Activated CD4-positive, alpha-beta T cell treated with anti-CD3 and anti-CD28 coated beads, Interleukin-2, amount 10 ng/mL, durations not matched to agents 24 days and 14 days (primary cell): ENCODE data around the gene EIF4G1. TPM values are rescaled to one million over a fixed set of nuclear protein-coding genes. Genes with fewer than 3 reads are reported as not detected.

Experiments
- DNase-seq: peaks from one replicate; pipeline ENCODE4 v3.0.0; 2022
- H3K27ac Mint-ChIP-seq: one replicate; pipeline ENCODE4 v1.8.0; 2022; ENCODE audit warnings: mild to moderate bottlenecking, mixed read lengths
- H3K27me3 Mint-ChIP-seq: one replicate; pipeline ENCODE4 v1.8.0; 2022; ENCODE audit warnings: mixed read lengths
- H3K36me3 Mint-ChIP-seq: one replicate; pipeline ENCODE4 v1.8.0; 2022; ENCODE audit warnings: low read depth, mild to moderate bottlenecking, mixed read lengths
- H3K4me1 Mint-ChIP-seq: one replicate; pipeline ENCODE4 v1.8.0; 2021; ENCODE audit warnings: mixed read lengths
- H3K4me3 Mint-ChIP-seq: one replicate; pipeline ENCODE4 v1.8.0; 2022; ENCODE audit warnings: mild to moderate bottlenecking, moderate library complexity, mixed read lengths
- H3K9me3 Mint-ChIP-seq: one replicate; pipeline ENCODE4 v1.8.0; 2021; ENCODE audit warnings: mixed read lengths
- intact Hi-C: fragments of 100-400 bp; cut with micrococcal nuclease; formaldehyde crosslinking; loops from one replicate; pipeline ENCODE4 v1.15.1; 2023
- total RNA-seq: library from RNA; stranded (reverse); gene quantifications from 2 replicates; pipeline ENCODE4 v1.2.3, GENCODE V29; 2022

The EIF4G1 gene
- total RNA-seq, 1 donor from 2014 or later = 680 TPM

- intact Hi-C loops = no loop called here
- no peaks in the 10 kb centered on the region for H3K9me3 Mint-ChIP-seq
Measured at GRCh38 chr3:184354754-184355153, 40.3 kb downstream of the EIF4G1 start.

GRCh38 chr3:184355261-184356040, 41.0 kb downstream of the EIF4G1 start:
- Mint-ChIP-seq H3K4me3 (no peak overlapping the region), H3K27ac (no peak overlapping the region), H3K36me3 (no peaks in the 10 kb centered on the region), H3K4me1 (no peaks in the 10 kb centered on the region), H3K27me3 (peaks cover 5% of the 10 kb centered on the region), H3K9me3 (no peaks in the 10 kb centered on the region)
- intact Hi-C loops = no loop called here
- no peak for DNase-seq

More at GRCh38 chr3:184354754-184355153, 40.3 kb downstream of the EIF4G1 start:
- H3K27ac Mint-ChIP-seq = no peak overlapping the region
- no peaks in the 10 kb centered on the region for H3K27me3 Mint-ChIP-seq
- no peaks in the 10 kb centered on the region for H3K4me1 Mint-ChIP-seq
- no peak overlapping the region for H3K4me3 Mint-ChIP-seq
- DNase-seq = no peak
- no peaks in the 10 kb centered on the region for H3K36me3 Mint-ChIP-seq

DNA sequence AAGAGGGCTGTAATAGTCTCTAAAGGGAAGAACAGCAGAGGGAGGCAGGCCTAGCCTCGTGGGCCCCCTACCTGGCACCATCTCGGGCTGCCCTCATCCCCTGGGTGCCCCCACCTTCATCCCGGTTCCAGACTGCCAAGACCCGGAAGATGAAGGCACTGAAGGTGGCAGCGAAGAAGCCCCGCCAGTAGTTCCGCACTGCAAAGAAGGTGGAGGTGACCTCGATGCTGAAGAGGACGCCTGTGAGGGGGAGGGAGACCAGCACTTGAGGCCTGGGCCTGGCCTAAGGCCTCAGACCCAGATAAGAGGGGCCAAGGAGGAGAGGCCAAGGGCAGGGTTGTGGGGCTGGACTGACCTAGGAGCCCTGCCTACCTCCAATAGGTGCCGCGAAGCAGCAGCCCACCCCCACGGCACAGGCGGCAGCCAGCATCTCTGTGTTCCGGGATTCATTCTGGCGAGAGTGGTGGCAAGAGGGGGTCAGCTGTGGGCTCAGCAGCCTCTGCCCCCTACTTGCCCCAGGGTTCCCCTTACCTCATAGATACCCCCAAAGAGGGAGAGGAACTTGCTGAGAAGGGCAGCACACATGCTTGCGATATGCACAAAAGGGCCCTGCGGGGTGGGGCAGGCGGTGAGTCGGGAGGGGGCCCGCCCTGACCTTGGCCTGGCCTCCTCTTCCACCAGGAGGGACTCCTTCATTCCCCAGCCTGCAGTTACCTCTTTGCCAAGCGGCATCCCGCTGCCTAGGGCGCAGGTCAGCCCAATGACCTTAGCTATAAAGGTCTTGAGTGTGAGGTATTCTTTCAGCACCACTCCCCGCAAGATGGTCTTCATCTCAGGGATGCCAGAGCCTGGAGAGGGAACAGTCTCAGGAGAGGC, 43.1 kb downstream of the EIF4G1 start:
- Mint-ChIP-seq H3K27ac (no peak overlapping the region), H3K27me3 (peaks cover 6% of the 10 kb centered on the region), H3K9me3 (no peaks in the 10 kb centered on the region), H3K36me3 (no peaks in the 10 kb centered on the region), H3K4me3 (no peak overlapping the region), H3K4me1 (peaks cover 4% of the 10 kb centered on the region)
- intact Hi-C loops = no loop called here
- no peak for DNase-seq

GRCh38 chr3:184358124-184358767, 43.8 kb downstream of the EIF4G1 start:
- DNase-seq = no peak
- Mint-ChIP-seq H3K4me1 (peaks cover 4% of the 10 kb centered on the region), H3K27ac (no peak overlapping the region), H3K36me3 (peaks cover 2% of the 10 kb centered on the region), H3K4me3 (no peak overlapping the region), H3K27me3 (peaks cover 8% of the 10 kb centered on the region), H3K9me3 (no peaks in the 10 kb centered on the region)
- intact Hi-C loops = no loop called here

GRCh38 chr3:184358921-184359350, 44.5 kb downstream of the EIF4G1 start:
- Mint-ChIP-seq H3K27ac (no peak overlapping the region), H3K9me3 (no peaks in the 10 kb centered on the region), H3K4me3 (no peak overlapping the region), H3K36me3 (peaks cover 6% of the 10 kb centered on the region), H3K4me1 (peaks cover 4% of the 10 kb centered on the region), H3K27me3 (peaks cover 8% of the 10 kb centered on the region)
- intact Hi-C loops = no loop called here
- DNase-seq = no peak

- Mint-ChIP-seq H3K27me3 (peaks cover 8% of the 10 kb centered on the region), H3K27ac (no peak overlapping the region), H3K9me3 (no peaks in the 10 kb centered on the region), H3K36me3 (peaks cover 10% of the 10 kb centered on the region), H3K4me3 (peak overlapping the region; percentile 98), H3K4me1 (peaks cover 8% of the 10 kb centered on the region)
- intact Hi-C loops = loop anchor here (5.0 kb wide), 1 partner anchor 168 kb away; no protein-coding TSS in a partner anchor
- DNase-seq = no peak
Measured at GRCh38 chr3:184359610-184360009, 45.2 kb downstream of the EIF4G1 start.

- Mint-ChIP-seq H3K27me3 (peaks cover 8% of the 10 kb centered on the region), H3K4me3 (peak overlapping the region; percentile 98), H3K27ac (peak overlapping the region; percentile 56), H3K4me1 (peaks cover 15% of the 10 kb centered on the region), H3K36me3 (peaks cover 17% of the 10 kb centered on the region), H3K9me3 (no peaks in the 10 kb centered on the region)
- intact Hi-C loops = loop anchor here (5.0 kb wide), 1 partner anchor 167 kb away; no protein-coding TSS in a partner anchor
- no peak for DNase-seq
Measured at GRCh38 chr3:184360070-184360928, 45.9 kb downstream of the EIF4G1 start.

DNA sequence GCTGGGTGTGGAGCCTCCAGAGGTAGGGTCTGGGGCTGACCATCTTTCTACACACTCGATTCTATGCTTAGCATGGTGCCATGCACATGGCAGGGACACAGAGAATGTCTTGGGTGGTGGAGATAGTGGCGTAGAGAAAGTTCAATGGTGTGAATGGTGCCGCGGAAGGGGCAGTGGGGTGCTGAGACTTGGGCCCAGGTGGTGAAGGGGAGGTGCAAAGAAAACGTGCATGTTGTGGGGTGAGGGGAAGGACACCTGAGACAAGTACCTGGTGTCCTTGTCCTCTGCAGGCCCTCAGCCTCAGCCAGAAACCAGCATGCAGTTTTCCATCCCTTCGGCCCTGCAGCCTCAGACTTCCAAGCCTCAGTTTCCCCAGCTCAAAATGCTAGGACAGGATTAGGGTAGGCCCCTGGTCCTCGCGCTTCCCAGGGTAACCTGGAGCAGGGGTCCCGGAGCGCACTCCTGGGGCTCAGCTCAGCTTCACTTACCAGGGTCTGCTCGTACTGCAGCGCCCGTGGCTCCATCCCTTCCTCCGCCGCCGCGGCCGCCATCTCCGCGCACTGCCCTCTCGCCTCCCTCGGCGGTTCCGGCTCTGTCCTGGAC, 46.6 kb downstream of the EIF4G1 start:
- no peaks in the 10 kb centered on the region for H3K9me3 Mint-ChIP-seq
- peak overlapping the region; percentile 56 for H3K27ac Mint-ChIP-seq
- H3K4me3 Mint-ChIP-seq = peak overlapping the region; percentile 98
- peaks cover 21% of the 10 kb centered on the region for H3K36me3 Mint-ChIP-seq
- intact Hi-C loops = loop anchor here (5.0 kb wide), 1 partner anchor 166 kb away; no protein-coding TSS in a partner anchor
- peaks cover 8% of the 10 kb centered on the region for H3K27me3 Mint-ChIP-seq
- no peak for DNase-seq
- H3K4me1 Mint-ChIP-seq = peaks cover 18% of the 10 kb centered on the region

DNA sequence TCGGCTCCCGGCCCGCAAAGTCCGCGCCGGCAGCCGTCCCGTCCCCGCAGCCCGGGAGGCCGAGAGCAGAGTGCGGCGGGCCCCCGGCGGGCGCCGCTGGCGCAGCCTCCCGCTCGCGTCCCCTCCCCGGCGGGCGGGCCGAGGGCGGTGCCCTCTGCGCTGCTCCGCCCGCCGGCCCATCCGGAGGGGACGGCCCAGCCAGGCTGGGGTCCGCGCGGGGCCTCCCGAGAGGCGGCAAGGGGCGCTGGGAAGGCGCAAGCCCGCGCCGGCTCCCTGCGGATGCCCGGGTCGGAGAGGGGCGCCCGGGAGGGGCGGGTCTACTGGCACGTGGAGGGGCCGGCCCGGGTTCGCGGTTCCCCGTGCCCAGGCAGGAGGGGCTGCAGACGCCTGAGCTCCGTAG, 47.1 kb downstream of the EIF4G1 start, which contains the start of the genes CLCN2 and POLR2H:
CLCN2 (minus strand) TSS at position 74 of the 400 bp plus-strand sequence. CDS start 126 bp downstream, outside the sequence.
POLR2H (plus strand) TSS at position 179 of the 400 bp plus-strand sequence. CDS start 1,783 bp downstream, outside the sequence.
- Mint-ChIP-seq H3K27ac (peak within 1 kb of the TSS; percentile 98), H3K27me3 (peaks cover 8% of the 10 kb centered on the region), H3K9me3 (no peaks in the 10 kb centered on the region), H3K4me1 (peaks cover 20% of the 10 kb centered on the region), H3K36me3 (peaks cover 23% of the 10 kb centered on the region), H3K4me3 (peak within 1 kb of the TSS; percentile 98)
- intact Hi-C loops = loop anchor here (5.0 kb wide), 1 partner anchor 166 kb away; no protein-coding TSS in a partner anchor
- DNase-seq = peak; percentile 88

DNA sequence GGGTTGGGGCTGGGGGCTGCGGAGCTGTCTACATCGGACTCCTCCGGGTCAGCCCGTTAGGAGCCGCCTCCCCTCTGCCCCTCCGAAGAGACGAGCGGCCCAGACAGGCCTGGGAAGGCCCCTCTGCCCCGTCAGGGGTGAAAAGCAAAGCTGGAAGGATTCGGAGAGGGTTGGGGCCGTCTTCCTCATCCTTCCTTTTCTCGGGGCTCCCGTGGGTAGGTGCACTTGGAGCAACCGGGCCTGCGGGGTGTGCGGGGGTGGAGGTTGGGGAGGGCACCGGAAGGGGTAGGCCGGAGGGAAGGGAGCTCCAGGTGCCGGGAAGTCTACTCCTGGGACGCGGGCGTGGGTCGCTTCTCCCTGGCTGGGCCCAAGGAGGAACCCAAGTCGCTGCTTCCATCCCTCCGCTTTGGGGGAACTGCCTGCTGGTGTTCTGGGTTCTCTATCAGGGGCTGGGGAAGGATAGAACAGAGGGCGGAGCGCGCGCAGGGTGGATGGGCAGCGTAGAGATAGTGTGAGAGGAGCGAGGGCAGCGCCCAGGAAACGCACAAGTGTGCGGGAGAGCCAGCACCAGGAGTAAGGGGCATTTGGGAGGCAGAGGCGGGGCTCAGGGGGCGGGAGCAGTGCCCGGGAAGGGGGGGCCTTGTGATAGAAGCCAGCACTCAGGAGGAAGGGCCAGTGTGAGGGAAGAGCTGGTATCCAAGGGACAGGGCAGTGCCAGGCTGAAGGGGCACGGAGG, 47.7 kb downstream of the EIF4G1 start:
- Mint-ChIP-seq H3K4me3 (peak overlapping the region; percentile 98), H3K9me3 (no peaks in the 10 kb centered on the region), H3K27me3 (peaks cover 8% of the 10 kb centered on the region), H3K36me3 (peaks cover 29% of the 10 kb centered on the region), H3K27ac (peak overlapping the region; percentile 98), H3K4me1 (peaks cover 23% of the 10 kb centered on the region)
- intact Hi-C loops = loop anchor here (2.0 to 5.0 kb wide), 3 partner anchors 165 to 725 kb away; partner anchors contain the start of gene VPS8
- DNase-seq = peak; percentile 83

DNA sequence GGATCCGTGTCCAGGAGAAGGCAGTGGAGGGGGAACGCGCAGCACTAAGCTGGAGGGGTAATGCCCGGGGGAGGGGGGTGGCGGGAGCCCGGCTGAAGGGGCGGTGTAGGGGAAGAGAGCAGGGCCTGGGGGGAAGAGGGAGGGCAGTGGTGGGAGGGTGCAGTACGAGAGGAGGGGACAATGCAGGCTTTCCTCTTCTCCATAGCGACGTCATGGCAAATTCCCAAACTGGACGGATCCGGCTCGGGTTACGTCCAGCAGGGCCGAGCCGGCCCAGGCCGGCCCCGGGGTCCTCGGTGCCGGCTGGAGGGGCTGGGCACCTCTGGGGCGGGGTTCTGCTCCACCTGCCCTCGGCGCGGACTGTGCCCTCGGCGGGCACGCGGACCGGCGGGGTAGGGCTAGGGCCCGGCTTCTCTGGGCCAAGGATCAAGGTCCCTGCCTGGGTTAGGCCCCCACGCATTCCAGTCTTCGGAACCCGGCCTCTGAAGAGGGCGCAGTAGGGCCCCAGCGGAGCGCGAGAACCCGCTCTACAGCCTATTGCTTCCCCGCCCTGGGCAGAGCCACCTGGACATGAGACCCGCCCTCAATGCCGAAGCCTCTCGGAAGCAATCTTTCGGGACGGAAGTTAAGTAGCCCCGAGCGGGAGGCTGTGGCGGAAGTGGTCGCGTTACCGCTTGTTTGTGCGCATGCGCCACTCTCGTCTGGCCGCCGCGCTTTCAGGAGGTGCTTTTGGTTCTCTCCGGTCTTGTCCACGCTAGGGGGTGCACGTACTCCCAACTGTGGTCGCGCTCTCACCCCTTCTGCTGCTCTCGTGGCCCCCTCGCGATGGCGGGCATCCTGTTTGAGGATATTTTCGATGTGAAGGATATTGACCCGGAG, 48.5 kb downstream of the EIF4G1 start:
- Mint-ChIP-seq H3K27me3 (peaks cover 8% of the 10 kb centered on the region), H3K9me3 (no peaks in the 10 kb centered on the region), H3K27ac (peak overlapping the region; percentile 99), H3K4me3 (peak overlapping the region; percentile 98), H3K36me3 (peaks cover 35% of the 10 kb centered on the region), H3K4me1 (peaks cover 26% of the 10 kb centered on the region)
- DNase-seq = peak; percentile 99
- intact Hi-C loops = loop anchor here (1.0 to 5.0 kb wide), 7 partner anchors 28 to 726 kb away; partner anchors contain the start of genes EEF1AKMT4, EIF4G1, PSMD2 and VPS8
